22Rv1 (cell line): ENCODE measurements around the gene DPH7.
"Not testable (repeated sequence)": the region's sequence is repeated elsewhere in the genome, so short reads cannot be mapped to it uniquely, and the experiment has no call there.

Experiments used
- H3K27ac ChIP-seq: fragments of 450-650 bp; 2 replicates; pipeline ENCODE4 v1.5.1; 2017
- ZFX ChIP-seq: fragments of 450-650 bp; IDR thresholded peaks from 2 replicates; pipeline ENCODE4 v1.6.1; 2017; ENCODE audit warnings: antibody characterized with exemption, borderline replicate concordance
- TF ChIP-seq, protein P1 (sequence below): fragments of 450-650 bp; IDR thresholded peaks from 2 replicates; pipeline ENCODE4 v1.5.1; 2017; ENCODE audit warnings: mild to moderate bottlenecking

Gene DPH7

DNA sequence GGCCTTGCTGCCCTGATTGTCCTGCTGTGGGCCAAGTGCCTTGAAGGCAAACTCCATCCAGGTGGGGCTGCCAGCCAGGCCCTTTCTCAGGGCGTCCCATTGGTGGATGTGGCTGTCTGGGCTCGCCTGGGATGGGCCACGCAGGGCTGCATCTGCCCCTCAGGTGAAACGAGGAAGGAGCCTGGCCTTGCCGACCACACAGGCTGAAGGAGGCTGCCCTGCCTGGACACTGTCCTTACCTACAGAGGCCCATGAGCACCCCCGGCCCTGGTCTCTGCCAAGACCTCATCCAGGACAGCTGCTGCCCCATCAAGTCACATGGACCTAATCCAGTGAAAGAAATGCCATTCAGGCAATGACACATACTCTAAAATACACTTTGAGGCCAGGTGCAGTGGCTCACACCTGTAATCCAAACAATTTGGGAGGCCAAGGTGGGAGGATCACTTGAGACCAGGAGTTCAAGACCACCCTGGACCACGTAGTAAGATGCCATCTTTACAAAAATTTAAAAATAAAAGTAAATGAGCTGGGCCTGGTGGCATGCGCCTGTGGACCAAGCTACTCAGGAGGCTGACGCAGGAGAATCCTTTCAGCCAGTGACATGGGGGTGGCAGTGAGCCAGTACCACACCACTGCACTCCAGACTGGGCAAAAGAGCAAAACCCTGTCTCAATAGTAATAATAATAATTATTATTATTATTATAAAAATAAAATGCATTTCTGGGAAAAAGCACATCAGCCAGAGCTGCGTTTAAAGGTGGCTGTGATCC is 62.4 kb downstream of the DPH7 start:
- TF ChIP-seq ZFX, result no peak
- TF ChIP-seq, protein P1, sequence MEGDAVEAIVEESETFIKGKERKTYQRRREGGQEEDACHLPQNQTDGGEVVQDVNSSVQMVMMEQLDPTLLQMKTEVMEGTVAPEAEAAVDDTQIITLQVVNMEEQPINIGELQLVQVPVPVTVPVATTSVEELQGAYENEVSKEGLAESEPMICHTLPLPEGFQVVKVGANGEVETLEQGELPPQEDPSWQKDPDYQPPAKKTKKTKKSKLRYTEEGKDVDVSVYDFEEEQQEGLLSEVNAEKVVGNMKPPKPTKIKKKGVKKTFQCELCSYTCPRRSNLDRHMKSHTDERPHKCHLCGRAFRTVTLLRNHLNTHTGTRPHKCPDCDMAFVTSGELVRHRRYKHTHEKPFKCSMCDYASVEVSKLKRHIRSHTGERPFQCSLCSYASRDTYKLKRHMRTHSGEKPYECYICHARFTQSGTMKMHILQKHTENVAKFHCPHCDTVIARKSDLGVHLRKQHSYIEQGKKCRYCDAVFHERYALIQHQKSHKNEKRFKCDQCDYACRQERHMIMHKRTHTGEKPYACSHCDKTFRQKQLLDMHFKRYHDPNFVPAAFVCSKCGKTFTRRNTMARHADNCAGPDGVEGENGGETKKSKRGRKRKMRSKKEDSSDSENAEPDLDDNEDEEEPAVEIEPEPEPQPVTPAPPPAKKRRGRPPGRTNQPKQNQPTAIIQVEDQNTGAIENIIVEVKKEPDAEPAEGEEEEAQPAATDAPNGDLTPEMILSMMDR, result no peak
- no peak overlapping the region for H3K27ac ChIP-seq

DNA sequence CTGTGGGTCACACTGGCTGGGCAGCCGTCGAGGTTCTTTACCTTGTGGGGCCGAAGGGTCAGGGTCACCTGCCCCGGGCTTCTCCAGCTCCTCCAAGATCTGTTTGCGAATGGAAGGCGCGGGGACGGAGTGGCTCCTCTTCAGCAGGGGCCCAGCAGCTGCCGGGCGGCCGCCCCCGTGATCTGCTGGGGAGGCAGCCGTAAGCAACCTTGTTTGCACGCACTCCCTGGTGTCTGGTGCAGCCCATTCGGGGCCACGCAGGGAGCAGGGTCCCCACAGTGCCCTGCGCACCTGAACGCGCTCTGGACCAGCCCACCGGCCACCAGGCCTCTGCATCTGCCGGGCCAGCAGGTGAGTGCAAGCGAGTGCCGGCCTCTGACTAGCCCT is 63.4 kb downstream of the DPH7 start:
- H3K27ac ChIP-seq, result no peak overlapping the region
- TF ChIP-seq ZFX, result no peak
- TF ChIP-seq, protein P1, result no peak

DNA sequence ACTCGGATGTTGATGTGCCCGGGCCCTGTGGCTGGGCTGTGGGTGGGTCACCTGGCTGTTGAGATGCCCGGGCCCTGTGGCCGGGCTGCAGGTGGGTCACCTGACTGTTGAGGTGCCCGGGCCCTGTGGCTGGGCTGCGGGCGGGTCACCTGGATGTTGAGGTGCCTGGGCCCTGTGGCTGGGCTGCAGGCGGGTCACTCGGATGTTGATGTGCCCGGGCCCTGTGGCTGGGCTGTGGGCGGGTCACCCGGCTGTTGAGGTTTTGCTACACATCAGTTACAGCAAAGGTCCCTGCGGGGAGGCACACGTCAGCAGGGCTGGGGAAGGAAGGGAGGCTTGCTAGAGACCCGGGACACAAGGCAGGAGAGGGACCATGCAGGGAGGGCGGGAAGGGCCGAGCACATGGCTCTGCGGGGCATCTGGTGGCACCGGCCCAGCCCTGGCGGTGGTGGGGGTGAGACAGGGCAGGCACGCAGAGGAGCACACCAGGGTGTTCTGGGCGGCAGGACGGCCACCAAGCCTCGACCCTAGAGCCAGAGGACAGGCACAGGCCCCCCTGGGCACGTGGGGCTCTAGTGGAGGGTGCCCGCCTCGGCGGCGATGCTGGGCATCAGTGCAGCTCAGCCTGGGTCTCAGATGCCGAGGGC is 63.9 kb downstream of the DPH7 start:
- no peak overlapping the region for H3K27ac ChIP-seq
- TF ChIP-seq ZFX, result no peak
- TF ChIP-seq, protein P1, result no peak

DNA sequence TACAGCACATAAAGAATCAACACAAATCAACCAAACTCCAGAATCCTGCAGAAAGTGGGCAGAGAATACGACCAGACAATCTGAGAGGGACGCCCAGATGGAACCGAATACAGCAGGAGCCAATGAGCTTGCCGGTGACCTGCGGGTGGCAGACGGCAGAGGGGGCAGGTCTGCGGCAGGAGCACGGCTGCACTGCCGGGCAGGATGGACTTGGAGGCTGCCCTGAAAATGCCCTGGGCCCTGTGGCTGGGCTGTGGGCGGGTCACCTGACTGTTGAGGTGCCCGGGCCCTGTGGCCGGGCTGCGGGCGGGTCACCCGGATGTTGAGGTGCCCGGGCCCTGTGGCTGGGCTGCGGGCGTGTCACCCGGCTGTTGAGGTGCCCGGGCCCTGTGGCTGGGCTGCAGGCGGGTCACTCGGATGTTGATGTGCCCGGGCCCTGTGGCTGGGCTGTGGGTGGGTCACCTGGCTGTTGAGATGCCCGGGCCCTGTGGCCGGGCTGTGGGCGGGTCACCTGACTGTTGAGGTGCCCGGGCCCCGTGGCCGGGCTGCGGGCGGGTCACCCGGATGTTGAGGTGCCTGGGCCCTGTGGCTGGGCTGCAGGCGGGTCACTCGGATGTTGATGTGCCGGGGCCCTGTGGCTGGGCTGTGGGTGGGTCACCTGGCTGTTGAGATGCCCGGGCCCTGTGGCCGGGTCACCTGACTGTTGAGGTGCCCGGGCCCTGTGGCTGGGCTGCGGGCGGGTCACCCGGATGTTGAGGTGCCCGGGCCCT is 64.7 kb downstream of the DPH7 start:
- H3K27ac ChIP-seq, result not testable (repeated sequence)

DNA sequence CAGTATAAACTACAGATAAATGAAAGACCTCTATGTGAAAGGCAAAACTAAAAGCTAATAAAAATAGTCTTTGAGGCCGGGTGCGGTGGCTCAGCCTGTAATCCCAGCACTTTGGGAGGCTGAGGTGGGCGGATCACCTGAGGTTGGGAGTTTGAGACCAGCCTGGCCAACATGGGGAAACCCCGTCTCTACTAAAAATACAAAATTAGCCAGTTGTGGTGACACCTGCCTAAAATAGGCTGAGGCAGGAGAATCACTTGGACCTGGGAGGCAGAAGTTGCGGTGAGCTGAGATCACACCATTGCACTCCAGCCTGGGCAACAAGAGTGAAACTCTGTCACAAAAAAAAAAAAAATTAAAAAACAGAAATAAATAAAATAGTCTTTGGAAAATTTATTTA is 65.6 kb downstream of the DPH7 start:
- not testable (repeated sequence) for H3K27ac ChIP-seq

DNA sequence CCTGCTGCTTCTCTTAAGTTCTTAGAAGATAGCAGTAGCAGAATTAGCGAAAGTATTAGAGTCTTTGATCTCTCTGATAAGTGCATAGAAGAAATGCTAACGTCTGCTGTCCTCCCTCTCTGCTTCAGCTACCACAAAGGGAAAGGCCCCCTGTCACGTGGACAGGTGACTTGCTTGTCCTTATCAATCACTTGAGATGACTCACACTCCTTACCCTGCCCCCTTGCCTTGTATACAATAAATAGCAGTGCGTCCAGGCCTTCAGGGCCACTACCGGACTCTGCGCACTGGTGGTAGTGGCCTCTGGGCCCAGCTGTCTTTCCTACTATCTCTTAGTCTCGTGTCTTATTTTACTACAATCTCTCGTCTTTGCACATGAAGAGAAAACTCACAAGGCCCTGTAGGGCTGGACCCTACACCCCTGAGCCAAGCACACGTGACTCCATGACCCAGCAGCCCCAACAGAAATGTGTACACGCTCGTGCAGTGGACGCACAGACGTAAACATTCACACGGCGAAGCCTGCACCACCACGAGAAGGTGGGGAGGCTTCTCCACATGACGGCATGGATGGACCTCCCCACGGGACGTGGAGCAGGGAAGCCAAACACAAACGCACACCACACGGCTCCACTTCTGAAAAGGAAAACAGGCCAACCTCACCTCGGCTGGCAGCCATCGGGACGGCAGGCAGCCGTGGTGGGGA is 66.8 kb downstream of the DPH7 start:
- H3K27ac ChIP-seq, result no peak overlapping the region
- TF ChIP-seq ZFX, result no peak
- TF ChIP-seq, protein P1, result no peak

DNA sequence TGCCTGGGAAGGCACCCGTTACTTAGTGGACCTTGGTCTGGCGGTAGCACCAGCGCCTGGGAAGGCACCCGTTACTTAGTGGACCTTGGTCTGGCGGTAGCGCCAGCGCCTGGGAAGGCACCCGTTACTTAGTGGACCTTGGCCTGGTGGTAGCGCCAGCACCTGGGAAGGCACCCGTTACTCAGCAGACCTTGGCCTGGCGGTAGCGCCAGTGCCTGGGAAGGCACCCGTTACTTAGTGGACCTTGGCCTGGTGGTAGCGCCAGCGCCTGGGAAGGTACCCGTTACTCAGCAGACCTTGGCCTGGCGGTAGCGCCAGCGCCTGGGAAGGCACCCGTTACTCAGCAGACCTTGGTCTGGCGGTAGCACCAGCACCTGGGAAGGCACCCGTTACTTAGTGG is 67.6 kb downstream of the DPH7 start:
- H3K27ac ChIP-seq, result not testable (repeated sequence)

DNA sequence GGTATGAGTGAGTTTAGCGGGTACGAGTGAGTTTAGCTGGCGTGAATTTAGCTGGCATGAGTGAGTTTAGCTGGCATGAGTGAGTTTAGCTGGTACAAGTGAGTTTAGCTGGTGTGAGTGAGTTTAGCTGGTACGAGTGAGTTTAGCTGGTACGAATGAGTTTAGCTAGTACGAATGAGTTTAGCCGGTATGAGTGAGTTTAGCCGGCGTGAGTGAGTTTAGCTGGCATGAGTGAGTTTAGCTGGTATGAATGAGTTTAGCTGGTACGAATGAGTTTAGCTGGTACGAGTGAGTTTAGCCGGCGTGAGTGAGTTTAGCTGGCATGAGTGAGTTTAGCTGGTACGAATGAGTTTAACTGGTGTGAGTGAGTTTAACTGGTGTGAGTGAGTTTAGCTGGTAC is 69.5 kb downstream of the DPH7 start:
- H3K27ac ChIP-seq, result no peak overlapping the region
- TF ChIP-seq ZFX, result no peak
- TF ChIP-seq, protein P1, result no peak
